Raji (cell line): ENCODE results near the gene SETD1A.

Experiments used
- POLR2A ChIP-seq: IDR thresholded peaks from 2 replicates; pipeline ENCODE4 v1.6.1; 2011; ENCODE audit warnings: low read depth, low read length, control low read depth; ENCODE audit not compliant: insufficient read depth

SETD1A gene

DNA sequence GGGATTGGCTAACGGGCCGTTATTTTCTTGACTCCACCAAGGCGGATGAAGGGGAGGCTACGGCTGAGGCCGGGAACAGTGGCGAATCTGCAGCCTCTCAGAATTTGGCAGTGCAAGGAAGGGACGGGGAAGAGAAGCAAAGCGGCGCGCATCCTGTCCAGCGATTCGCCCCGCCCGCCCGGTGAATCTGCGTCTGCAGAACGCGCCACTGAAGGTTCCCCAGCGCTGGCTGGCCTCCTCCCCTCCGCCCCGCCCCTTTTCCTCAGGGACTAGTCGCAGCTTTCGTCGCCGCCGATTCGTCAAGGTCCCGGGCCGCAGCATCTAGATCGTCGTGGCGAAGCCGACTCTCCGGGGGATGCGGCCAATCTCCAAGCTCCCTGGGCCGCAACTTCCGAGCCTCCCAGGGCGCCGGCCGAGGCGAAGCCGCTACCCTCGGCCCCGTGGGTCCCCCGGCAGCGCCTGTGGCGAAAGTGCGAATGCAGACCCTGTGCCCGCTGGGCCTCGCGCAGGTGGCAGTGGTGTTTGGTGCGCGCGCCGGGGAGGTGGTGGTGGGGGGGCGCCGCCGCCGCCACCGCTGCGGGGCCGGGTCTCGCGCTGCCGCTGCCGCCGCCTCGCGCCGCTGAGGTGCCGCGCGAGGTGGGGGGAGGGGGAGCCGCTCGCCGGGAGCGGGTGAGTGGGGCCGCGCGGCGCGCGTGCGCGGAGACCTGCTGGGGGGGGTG, at the start of gene SETD1A:
Gene SETD1A, plus strand, starts transcription at position 299 of the 719 bp plus-strand sequence. CDS start 978 bp downstream, outside the sequence.
- no peak; the same call in 1 of the 2 replicates for TF ChIP-seq POLR2A

DNA sequence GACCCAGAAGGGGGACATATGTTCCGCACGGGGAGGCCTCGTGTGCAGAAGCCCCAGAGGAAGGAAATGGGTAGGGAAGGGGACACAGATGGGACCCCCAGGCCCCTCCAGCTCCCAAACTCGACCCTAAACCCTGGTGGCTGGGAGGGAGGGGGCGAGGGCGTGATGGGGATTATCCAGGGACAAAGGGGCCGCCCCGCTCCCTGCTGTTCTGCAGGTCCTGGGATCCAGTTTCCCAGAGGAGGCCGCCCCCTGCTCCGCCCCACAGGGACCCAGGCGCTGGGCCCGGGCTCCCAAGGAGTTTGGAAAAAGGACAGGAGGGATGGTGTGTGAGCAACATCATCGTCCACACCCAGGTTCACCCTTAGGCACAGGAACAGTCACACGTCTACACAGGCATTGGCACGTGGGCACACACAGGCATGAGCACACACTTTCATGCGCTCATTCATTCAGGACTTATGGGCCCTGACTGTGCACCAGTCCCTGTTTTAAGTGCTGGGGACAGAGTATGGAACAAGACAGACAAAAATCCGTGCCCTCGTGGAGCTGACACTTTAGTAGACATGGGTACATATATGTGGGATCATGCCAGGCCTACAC, 47.0 kb upstream of the SETD1A start:
- TF ChIP-seq POLR2A = no peak

DNA sequence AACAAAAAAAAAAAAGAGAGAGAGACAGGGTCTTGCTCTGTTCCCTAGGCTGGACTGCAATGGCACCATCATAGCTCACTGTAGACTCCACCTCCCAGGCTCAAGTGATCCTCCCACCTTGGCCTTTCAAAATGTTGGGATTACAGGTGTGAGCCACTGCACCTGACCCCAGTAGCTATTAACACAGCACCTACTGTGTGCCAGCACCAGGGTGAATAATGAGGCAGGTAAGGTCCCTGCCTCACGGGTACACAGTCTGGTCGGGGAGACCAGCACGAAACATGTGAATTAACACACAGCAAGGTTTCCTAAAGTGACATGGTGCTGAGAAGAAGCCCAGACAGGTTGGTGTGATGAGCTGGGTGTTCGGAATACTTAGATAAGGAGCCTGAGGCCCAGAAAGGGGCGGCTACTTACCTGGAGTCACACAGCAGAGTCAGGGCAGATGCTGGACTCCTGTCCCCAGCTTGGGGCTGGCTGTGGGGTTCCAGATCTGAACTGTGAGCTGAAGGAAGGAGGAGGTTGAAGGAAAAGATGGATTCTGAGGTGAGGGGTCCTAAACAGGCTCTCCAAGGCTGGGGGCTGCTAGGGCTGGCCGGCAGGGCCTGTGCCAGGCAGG, 44.7 kb upstream of the SETD1A start:
- TF ChIP-seq POLR2A = no peak

DNA sequence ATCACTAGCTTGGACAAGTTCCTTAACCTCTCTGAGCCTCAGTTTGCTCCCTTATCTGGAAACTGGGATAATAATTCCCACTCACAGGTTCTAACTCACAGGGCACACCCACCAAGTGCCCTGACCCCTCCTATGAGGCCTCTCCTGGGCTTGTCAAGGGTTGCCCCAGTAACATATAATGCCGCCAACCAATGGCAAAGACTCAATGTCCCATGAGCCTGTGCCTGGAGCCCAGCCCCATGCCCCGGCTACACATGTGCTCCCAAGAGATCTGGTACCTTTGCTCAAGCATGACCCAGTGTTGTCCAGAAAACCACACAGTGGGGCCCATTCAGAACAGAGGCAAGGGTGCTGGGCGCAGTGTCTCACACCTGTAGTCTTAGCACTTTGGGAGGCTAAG, 42.7 kb upstream of the SETD1A start:
- no peak for TF ChIP-seq POLR2A

DNA sequence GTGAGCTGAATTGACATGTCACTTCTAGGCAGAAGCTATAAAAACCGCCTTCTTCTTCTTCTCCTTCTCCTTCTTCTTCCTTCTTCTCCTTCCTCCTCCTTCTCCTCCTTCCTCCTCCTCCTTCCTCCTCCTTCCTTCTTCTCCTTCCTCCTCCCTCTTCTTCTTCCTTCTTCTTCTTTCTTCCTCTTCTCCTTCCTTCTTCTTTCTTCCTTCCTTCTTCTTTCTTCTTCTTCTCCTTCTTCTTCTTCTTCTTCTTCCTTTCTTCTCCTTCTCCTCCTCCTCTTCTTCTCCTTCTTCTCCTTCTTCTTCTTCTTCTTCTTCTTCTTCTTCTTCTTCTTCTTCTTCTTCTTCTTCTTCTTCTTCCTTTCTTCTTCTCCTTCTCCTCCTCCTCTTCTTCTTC, 38.9 kb upstream of the SETD1A start:
- TF ChIP-seq POLR2A = no peak

DNA sequence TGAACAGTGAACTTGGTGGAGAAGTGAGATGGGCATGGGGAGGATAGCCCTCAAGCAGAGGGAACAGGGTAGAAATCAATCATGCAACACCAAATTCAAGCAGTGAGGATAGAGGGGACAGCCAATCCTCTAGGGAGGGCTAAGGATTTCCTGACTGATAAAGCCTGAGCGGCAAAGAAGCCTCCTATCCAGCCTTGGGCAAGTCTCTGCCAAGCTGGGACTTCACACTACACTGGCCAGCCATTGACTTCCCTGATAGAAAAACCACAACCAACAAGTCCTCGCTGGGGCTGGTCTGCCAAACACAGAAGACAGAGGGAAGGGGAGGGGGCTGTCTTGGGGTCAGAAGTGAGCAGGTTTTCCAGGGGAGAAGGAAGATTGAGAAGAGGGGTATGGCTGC, 36.7 kb upstream of the SETD1A start:
- no peak for TF ChIP-seq POLR2A

DNA sequence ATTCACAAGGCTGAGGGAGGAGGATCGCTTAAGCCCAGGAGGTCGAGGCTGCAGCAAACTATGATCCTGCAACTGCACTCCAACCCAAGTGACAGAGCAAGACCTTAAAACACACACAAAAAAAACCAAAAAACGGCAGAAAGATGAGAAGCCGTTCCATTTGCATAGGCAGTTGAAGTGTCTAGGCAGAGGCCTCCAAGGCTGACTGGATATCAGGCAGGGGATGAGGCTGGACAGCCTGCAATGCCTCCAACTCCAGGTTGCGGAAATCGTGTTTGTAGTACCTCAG, 36.2 kb upstream of the SETD1A start:
- no peak for TF ChIP-seq POLR2A

DNA sequence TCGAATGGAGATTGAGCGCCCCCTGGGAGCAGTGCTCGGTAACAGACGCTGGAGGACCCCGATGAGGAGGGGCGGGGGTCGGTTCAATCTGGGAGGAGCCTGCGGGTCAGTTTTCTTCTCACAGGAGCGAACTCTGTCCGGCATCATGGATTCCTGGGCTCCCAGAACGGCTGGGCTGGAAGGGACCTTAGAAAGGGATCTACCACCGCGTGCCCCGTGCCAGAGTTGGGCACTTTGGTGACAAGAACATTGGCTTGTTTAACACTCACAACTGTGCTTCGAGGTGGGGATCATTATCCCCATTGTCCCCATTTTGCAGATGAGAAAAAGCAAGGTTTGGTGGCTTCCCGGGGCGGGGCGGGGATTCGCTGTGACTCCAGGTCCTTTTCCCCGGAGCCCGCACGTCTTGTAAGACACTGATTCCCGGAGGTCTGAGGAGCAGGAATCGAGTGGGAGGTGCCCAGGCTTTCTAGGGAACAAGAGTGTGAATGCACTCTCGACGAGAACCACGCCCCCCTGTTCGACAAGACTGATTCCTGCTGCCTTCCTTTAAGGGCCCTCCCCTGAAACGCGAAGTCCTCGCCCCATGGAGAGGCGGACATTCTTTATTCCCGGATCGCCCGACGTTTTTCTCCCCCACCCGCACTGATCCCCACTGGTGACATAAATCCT, 35.7 kb upstream of the SETD1A start:
- TF ChIP-seq POLR2A = 0 out of 2 replicates have a peak, but pooled peaks have one; percentile 22

DNA sequence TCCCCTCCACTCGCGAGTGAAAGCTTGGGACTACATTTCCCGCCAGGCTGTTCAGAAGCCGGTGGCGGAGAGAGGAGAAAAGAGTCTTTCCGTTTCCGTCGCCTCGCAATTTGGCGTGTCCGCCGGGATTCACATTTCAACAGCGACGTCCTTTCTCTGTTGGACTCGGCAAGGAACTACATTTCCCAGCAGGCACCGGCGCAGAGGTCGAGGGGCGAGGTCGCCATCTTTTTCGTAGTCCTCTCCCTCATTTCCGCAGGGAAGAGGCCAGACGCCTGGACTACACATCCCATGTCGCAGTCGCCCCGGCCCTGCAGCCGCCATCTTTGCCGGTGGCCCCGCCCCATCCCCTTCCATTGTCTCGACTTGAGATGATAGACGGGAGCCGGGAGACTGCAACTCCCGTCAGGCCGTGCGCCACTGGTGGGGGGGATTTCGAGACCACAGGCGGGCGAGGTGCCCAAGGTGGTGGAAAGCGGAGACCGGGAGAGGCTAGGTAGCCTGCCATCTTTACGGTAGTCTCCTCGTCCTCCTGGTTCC, 35.1 kb upstream of the SETD1A start:
- TF ChIP-seq POLR2A = peak; percentile 48; the same call in 1 of the 2 replicates

DNA sequence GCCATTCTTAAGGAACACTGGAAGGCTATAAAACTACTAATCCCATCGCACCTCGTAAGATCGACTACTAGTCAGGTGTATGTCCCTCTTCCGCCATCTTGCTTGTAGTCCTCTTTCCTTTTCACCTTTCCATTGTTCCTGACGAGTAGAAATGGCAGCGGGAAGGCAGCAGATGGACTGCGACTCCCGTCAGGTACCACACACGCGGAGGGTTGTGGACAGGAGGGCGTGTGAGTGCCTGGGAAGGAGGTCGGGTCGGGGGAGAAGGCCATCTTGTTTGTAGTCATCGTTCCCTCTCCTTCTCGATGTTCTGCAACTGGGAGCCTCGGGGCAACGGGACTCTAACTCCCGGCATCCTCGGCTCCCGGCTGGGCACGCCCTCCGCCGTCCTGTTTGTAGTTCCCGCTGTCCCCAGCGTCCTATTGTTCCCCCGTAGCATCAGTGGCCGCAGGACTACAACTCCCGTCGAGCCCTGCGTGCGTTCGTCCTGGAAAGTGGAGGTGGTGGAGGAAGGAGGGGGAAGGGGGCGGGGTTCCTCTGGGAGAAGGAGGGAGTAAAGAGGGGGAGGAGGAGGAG, 34.5 kb upstream of the SETD1A start:
- 0 out of 2 replicates have a peak, but pooled peaks have one; percentile 47 for TF ChIP-seq POLR2A

DNA sequence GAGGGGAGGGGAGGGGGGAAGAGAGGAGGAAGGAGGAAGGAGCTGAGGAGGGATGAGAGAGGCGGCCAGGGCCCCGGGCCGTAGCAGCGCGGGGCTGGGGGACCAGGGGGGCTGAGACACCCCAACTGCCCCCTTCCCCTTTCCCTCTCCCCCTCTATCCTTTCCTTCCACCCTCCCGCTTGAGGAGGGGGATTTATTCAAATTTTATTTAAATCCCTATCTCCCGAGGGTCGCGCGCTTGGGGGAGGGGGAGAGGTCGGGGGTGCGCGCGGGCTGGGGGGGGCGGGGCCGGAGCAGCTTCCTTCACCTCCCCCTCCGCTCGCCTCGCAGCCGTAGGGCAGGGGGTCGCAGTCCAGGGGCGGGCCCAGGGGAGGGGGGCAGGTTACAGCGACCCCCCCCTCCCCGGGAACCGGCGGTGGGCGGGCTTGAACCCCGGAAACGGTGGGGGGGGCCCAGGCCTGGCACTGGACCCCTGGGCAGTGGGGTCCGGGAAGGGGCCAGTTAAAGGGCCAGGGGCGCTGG, 33.9 kb upstream of the SETD1A start, which contains the start of gene FBXL19:
Gene FBXL19, plus strand, starts transcription at position 19 of the 522 bp plus-strand sequence. CDS start 2,183 bp downstream, outside the sequence.
- 0 out of 2 replicates have a peak, but pooled peaks have one; percentile 43 for TF ChIP-seq POLR2A

DNA sequence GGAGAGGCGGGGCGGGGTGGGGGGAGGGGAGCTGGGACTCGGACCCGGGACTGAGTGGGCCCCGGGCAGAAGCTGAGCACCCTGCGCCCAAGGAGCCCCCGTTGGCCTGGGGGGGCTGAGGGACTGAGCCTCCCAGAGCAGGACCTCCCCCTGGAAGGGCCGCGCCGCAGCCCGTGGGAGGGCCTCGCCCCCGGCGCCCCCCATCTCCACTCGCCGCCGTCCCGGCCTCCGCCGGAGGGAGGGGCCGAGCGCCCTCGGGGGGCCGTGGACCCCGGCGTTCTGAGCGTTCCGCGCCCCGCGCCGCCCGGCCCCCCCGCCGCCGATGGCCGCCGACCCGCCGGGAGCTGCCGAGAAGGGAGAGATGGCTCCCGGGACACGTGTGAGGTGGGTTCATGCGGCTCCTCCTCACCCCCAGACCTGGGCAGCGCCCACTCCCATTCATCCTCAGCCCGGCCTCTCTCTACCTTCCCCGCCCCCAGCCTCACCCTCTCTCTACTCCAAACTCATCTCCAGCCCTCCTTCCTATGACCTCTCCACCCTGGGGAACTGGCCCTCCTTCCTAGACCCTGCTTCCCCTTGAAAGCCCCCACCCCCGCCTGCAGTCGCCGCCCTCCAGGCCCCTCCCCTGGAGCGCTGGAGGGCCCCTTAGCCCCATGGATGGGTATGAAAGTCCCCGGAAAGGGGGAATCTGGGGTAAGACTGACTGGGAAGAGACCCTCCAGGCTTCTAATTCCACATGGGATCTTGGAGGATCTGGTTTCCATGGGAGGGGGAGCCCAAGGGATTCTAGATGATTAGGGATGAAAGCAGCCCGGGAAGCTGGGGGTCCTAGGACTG, 33.3 kb upstream of the SETD1A start:
- 0 out of 2 replicates have a peak, but pooled peaks have one; percentile 27 for TF ChIP-seq POLR2A

DNA sequence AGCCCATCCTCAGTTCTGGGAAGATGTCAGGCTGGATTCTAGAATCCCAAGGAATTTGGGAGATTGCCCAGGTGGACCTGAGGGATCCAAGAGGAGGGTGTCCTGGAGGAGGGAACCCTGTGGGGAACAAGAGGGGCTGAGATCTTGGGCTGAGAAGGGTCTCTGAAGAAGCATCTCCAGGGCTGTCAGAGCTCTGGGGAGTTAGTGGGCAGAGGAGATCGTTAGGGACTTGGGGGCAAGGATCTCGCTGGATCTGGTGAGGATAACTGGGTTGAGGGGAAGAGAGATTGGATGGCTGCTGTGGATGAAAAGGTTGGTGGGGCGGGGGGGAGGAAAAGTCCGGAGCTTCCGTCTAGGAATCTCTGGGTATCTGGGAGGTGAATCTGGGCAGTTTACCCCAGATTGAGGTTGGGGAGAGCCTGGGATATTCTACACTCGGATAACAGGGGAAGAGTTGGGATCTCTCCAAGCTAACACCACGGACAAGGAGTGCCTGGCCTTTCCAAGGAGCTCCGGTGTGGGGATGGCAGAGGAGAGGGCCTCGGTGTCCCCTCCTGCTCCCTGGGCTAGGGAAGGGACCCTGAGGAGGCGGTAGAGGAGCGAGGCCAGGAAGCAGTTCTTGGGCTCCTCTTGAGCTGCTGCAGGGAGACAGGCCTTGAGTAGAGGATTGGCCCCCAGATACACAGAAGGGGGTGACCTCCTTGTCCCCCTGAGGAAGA, 32.5 kb upstream of the SETD1A start:
- TF ChIP-seq POLR2A = no peak
